HG02642 (cell line): ENCODE data around the gene PDE4DIP.
"Not testable (repeated sequence)": the region's sequence is repeated elsewhere in the genome, so short reads cannot be mapped to it uniquely, and the experiment has no call there.

Experiments used
- ATAC-seq: cut with Tn5 transposase; IDR thresholded peaks from one replicate; pipeline ENCODE4 v1.9.1; 2021; ENCODE audit warnings: mild to moderate bottlenecking; ENCODE audit not compliant: unreplicated experiment, poor library complexity

PDE4DIP gene

GRCh38 chr1:148966084-148966483 is 121.9 kb downstream of the PDE4DIP start:
- not testable (repeated sequence) for ATAC-seq

DNA sequence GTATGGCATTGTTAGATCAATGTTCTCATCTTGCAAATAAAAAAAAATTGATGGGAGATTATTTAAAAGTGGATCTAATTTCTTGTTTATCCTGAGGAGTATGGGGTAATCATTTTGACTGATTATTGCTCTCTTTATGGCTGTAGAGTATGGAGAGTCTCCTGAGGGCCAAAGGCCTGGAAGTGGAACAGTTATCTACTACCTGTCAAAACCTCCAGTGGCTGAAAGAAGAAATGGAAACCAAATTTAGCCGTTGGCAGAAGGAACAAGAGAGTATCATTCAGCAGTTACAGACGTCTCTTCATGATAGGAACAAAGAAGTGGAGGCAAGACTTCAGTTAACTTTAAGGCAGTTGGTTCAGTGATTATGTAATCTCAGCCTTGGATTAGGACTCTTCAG is 123.4 kb downstream of the PDE4DIP start:
- ATAC-seq: not testable (repeated sequence)

DNA sequence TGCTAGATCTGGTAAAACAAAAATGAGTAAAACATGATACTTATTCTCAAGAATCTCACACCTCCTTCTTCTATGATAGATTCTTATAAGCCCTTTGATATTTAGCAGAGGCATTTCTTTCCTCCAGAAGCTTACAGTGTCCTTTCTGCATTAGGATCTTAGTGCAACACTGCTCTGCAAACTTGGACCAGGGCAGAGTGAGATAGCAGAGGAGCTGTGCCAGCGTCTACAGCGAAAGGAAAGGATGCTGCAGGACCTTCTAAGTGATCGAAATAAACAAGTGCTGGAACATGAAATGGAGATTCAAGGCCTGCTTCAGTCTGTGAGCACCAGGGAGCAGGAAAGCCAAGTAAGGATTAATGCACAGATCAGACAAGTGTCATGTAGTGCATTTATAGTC is 124.5 kb downstream of the PDE4DIP start:
- ATAC-seq: not testable (repeated sequence)

DNA sequence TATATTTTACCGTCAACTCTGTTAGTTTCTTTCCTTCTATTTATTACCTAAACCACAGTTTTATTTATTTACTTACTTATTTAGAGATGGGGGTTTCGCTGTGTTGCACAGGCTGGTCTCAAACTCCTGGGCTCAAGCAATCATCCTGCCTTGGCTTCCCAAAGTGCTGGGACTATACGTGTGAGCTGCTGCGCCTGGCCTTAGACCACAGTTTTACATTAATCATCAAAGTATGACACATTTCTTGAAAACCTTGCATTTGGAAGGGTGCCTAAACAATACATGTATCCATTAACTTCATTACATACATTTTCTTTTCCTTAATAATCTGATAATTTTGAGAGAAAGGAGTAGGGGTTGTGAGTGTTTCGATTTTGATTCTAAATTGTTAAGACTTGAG is 124.9 kb downstream of the PDE4DIP start:
- ATAC-seq: not testable (repeated sequence)

GRCh38 chr1:148975453-148975852 is 131.2 kb downstream of the PDE4DIP start:
- peak; percentile 35 for ATAC-seq

GRCh38 chr1:148975866-148976537 is 131.8 kb downstream of the PDE4DIP start:
- peak; percentile 65 for ATAC-seq

DNA sequence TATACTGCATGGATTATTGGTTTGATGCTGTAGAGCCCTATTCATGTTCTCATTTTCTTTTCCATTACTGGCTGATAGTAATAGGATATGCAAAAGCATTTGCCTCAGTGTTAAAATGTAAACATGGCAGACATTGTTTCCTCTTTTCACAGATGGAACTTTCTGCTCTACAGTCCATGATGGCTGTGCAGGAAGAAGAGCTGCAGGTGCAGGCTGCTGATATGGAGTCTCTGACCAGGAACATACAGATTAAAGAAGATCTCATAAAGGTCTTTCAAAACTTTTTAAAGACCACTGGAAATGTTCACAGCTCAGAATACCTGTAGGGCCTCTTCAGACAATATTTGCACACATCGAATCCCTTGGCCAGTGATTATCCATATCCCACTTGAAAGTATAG is 133.6 kb downstream of the PDE4DIP start:
- not testable (repeated sequence) for ATAC-seq

GRCh38 chr1:148989378-148989777 is 145.2 kb downstream of the PDE4DIP start:
- not testable (repeated sequence) for ATAC-seq

GRCh38 chr1:148990233-148990788 is 146.1 kb downstream of the PDE4DIP start:
- not testable (repeated sequence) for ATAC-seq

DNA sequence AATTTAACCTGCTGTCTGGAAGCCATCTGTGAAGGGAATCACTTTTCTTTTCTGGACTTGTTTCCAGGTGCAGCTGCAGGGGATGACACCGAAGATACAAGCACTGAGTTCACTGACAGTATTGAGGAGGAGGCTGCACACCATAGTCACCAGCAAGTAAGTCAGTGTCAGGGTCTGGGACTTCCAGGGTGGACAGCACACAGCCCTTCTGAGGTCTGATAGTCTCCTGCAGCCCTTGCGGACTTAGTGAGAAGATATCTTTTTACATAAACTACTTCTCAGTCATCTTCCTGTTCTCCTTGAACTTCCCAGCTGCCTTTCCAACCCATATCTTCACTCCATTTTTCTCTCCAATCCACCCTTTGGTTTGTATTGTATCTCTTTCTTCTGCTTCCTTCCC is 147.6 kb downstream of the PDE4DIP start:
- ATAC-seq: not testable (repeated sequence)

DNA sequence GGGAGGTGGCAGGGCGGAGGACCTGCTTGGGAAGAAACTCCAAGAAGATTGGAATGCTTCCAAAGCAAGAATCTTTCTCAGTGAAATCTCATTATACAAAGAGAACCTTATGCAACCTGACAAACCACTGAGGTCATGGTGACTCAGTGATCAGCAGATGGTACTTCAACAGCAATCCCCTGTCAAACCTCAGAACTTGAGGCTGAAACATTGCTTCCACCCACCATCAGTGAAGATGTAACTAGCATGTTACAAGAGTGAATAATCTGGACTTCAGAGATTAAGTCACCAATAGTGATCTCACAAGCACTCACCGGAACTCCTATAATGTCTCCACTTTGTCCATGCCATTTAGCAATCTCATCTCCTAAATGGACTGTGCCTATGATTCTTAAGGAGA is 148.1 kb downstream of the PDE4DIP start:
- not testable (repeated sequence) for ATAC-seq

DNA sequence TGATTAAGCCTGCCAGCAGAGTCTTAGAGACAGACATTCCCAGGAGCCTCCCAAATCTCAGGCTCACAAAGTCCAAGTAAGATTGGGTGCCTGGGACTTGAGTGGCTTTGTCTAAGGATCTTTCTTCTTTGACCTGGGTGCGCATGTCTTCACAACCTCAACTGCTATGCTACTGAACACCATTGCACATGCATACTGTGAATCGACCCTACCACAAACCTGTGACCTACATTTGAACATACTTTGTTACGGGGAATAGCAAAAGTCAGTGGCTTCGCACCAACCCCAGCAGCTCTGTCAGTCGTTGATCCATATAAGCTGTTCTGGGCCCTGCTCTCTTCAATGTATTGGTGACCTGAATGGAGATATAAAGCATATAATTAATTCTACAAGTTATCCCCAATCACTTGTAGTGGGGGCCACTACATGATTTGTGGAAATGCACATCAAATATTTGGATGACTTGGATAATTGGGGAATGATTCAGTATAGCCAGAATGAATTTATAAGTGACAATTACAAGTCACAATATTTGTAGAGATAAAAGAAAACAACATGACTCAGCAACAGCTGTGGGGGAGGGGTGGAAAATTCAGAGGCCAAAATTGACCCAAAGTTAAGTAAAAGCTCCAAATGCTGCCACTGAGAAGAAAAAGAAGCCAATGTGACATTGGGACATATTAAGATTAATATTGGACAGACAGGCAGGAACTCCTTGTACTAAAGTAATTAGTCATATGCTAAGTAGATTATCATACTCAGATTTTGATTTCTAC is 152.4 kb downstream of the PDE4DIP start:
- ATAC-seq: not testable (repeated sequence)

DNA sequence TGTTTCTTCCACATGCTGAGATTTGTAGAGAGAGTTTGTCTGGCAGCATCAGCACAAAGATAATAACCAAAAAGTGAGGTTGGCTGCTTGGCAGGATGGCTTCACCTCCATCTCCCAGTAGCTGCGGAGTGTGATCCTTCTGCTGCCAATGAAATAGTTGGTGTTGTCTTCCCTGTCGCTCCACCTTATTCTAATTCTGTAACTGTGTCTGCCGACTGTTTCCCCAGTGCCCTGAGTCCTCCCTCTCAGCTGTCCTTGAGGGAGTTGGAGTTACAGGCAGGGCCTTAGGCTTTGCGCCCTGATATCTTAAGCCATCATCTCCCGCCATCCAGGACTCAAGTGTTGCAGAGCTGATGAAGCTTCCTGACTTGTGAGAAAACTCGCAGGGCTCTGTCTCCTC is 153.2 kb downstream of the PDE4DIP start:
- ATAC-seq: not testable (repeated sequence)

DNA sequence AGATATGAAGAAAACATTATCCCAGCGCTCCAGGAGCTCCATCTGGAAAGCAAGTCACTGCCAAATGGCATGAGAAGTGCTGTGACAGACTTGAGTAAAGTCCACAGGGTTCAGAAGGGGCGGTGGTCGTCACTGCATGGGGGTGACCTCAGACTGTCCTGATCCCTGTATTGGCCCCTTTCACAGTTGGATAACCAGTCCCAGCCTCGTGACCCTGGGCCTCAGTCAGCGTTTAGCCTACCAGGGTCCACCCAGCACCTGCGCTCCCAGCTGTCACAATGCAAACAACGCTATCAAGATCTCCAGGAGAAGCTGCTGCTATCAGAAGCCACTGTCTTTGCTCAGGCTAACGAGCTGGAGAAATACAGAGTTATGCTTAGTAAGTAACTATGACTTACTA is 158.4 kb downstream of the PDE4DIP start:
- not testable (repeated sequence) for ATAC-seq

GRCh38 chr1:149008326-149008725 is 164.1 kb downstream of the PDE4DIP start:
- ATAC-seq: not testable (repeated sequence)

- not testable (repeated sequence) for ATAC-seq
Measured at GRCh38 chr1:149008769-149009168, 164.5 kb downstream of the PDE4DIP start.

DNA sequence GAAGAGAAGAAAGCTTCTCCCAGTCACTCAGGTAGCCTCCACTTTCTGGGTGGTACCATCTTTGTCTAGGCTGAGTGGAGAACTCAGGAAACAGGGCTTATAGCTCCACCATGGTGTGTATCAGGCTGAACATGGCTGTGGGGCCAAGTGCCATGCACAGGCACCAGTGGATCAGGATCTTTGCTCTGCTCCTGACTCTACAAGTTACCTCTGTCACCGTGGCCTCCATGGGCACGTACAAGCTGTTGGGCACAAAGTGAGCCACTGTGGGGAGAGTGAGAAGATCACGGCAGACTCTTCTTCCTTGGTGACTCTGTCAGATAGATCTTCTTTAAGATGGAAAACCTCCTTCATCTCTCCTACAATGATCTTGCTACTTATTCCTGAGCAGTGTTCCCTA is 165.5 kb downstream of the PDE4DIP start:
- ATAC-seq: not testable (repeated sequence)

DNA sequence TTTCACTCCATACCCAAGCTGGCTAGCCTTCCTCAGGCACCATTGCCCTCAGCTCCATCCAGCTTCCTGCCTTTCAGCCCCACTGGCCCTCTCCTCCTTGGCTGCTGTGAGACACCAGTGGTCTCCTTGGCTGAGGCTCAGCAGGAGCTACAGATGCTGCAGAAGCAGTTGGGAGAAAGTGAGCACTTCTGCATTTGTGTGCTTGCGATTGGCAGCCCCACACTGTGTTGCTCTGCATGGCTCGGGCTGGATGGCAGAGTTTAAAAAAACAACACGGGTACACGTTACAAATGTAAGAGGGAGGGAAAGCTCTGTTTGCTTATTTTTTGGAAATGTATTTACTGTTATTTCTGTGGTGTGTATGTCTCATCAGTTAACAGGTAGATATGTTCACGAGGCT is 168.4 kb downstream of the PDE4DIP start:
- not testable (repeated sequence) for ATAC-seq

- ATAC-seq: not testable (repeated sequence)
Measured at GRCh38 chr1:149013513-149013912, 169.3 kb downstream of the PDE4DIP start.

- ATAC-seq: not testable (repeated sequence)
Measured at GRCh38 chr1:149015522-149015921, 171.3 kb downstream of the PDE4DIP start.

DNA sequence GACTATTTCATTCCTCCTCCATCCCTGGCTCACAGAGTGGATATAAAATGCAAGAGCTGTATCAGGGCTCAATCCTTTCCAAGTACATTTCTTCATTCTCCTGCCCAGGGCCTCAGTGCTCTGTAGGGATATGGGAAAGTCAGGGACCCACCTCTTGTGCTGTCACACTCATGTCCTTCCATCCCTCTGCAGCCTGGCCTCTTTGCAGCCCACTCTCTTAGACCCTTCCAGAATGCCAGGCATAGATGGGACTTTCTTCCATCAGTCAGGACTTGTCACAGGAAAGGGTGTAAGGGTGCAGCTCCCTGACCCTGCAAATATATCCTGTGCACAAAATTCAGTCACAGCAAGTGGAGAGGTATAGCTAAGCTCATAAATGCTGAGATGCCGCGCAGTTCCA is 172.4 kb downstream of the PDE4DIP start:
- ATAC-seq: not testable (repeated sequence)
